Ishikawa (cell line): ENCODE data around the gene KRTAP19-1.

Experiments
- EP300 ChIP-seq: IDR thresholded peaks from 2 replicates; pipeline ENCODE4 v1.6.1; 2012; ENCODE audit warnings: borderline replicate concordance
- MAX ChIP-seq: IDR thresholded peaks from 2 replicates; pipeline ENCODE4 v1.6.1; 2012
- REST ChIP-seq: IDR thresholded peaks from 2 replicates; pipeline ENCODE4 v1.6.1; 2012; ENCODE audit warnings: low read depth, mild to moderate bottlenecking
- USF1 ChIP-seq: IDR thresholded peaks from 2 replicates; pipeline ENCODE4 v1.6.1; 2012

DNA sequence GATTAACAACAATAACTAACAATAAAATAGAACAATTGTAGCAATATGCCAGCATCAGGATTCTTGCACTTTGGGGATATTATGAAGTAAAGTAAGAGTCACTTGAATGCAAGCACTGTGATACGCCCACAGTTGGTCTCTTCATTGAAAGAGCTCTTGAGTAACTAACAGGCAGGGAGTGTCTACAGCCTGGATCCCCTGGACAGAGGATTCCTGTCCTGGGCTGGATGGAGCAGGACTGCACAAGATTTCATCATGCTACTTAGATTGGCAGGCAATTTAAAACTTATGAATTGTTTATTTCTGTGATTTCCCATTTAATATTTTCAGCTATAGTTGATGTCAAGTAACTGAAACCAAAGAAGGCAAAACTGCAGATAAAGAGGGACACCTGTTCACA lies 35.5 kb upstream of the KRTAP19-1 start:
- TF ChIP-seq REST (no peak), USF1 (no peak), MAX (no peak), EP300 (no peak)
